GM15510 (cell line): Measurements from ENCODE around the gene SVOPL.

Experiments used
- POLR2A ChIP-seq: IDR thresholded peaks from 3 replicates; pipeline ENCODE4 v1.6.1; 2011; ENCODE audit warnings: borderline replicate concordance; ENCODE audit not compliant: insufficient read length; ENCODE audit errors: extremely low read depth

The SVOPL gene

GRCh38 chr7:138649506-138649905 is 51.7 kb downstream of the SVOPL start:
- no peak for TF ChIP-seq POLR2A

- TF ChIP-seq POLR2A, result no peak
Measured at GRCh38 chr7:138645284-138645683, 55.9 kb downstream of the SVOPL start.

- TF ChIP-seq POLR2A, result no peak
Measured at GRCh38 chr7:138632826-138633602, 68.1 kb downstream of the SVOPL start.

GRCh38 chr7:138632384-138632783 is 68.8 kb downstream of the SVOPL start:
- TF ChIP-seq POLR2A, result no peak

GRCh38 chr7:138630059-138630610 is 71.0 kb downstream of the SVOPL start:
- no peak for TF ChIP-seq POLR2A

GRCh38 chr7:138627361-138627760 is 73.8 kb downstream of the SVOPL start:
- TF ChIP-seq POLR2A, result no peak

- TF ChIP-seq POLR2A, result no peak
Measured at GRCh38 chr7:138626846-138627245, 74.3 kb downstream of the SVOPL start.

GRCh38 chr7:138625849-138626230 is 75.3 kb downstream of the SVOPL start:
- TF ChIP-seq POLR2A, result no peak

- no peak for TF ChIP-seq POLR2A
Measured at GRCh38 chr7:138625084-138625848, 75.9 kb downstream of the SVOPL start.

GRCh38 chr7:138622841-138623240 is 78.3 kb downstream of the SVOPL start:
- no peak for TF ChIP-seq POLR2A

GRCh38 chr7:138618933-138619332 is 82.2 kb downstream of the SVOPL start:
- TF ChIP-seq POLR2A, result no peak

- TF ChIP-seq POLR2A, result no peak
Measured at GRCh38 chr7:138618506-138618905, 82.7 kb downstream of the SVOPL start.

GRCh38 chr7:138616085-138616484 is 85.1 kb downstream of the SVOPL start:
- no peak for TF ChIP-seq POLR2A

GRCh38 chr7:138613630-138614029 is 87.5 kb downstream of the SVOPL start:
- no peak for TF ChIP-seq POLR2A

GRCh38 chr7:138610671-138611170 is 90.4 kb downstream of the SVOPL start:
- no peak for TF ChIP-seq POLR2A
